ENCODE measurements around the gene PCYT2. TPM values are rescaled to one million over a fixed set of nuclear protein-coding genes. Genes with fewer than 3 reads are reported as not detected.

Gene PCYT2
- total and polyA plus RNA-seq, 2 donors (not counting 3 experiments of a cell fraction or from before 2014, with no cell fraction given), result 52.0 to 57.1 TPM

- Histone ChIP-seq H3K4me3 (replicated peaks in 1 of 3; ENCODE audit: insufficient read depth in 1 of 3, low read depth in 1 of 3, low read length in 3 of 3) (no peak within 1 kb of the TSS), H3K4me1 (ENCODE audit: control insufficient read depth, extremely low read depth, insufficient read depth, low read length) (no peaks in the 10 kb centered on the region), H2AFZ (ENCODE audit: low read depth, low read length) (no peak within 1 kb of the TSS), H4K20me1 (replicated peaks; ENCODE audit: control insufficient read depth, extremely low read depth, insufficient read depth, low read length) (no peaks in the 10 kb centered on the region), H3K27me3 (ENCODE audit: control insufficient read depth in 2 of 2, insufficient read depth in 2 of 2, low read length in 2 of 2) (peaks cover 0 to 5% of the 10 kb centered on the region in 2 experiments), H3K9me1 (replicated peaks; ENCODE audit: control insufficient read depth, extremely low read depth, insufficient read depth, low read length) (no peaks in the 10 kb centered on the region), H3K36me3 (ENCODE audit: control insufficient read depth in 2 of 2, extremely low read depth in 1 of 2, insufficient read depth in 2 of 2, low read length in 2 of 2) (no peaks in the 10 kb centered on the region), H3K9ac (replicated peaks; ENCODE audit: extremely low read depth, insufficient read depth, low read length) (no peak within 1 kb of the TSS), H3K27ac (ENCODE audit: insufficient read depth, low read depth, low read length) (no peak within 1 kb of the TSS), H3K4me2 (ENCODE audit: insufficient read depth, low read length) (no peak within 1 kb of the TSS), H3K9me3 (replicated peaks; ENCODE audit: control insufficient read depth, insufficient read depth, low read length) (no peaks in the 10 kb centered on the region), H3K79me2 (ENCODE audit: control insufficient read depth, insufficient read depth, low read length) (no peaks in the 10 kb centered on the region)
- TF ChIP-seq EZH2 (IDR thresholded peaks at IDR 0.05; ENCODE audit: borderline replicate concordance, low read depth, low read length, severe bottlenecking), result no peak
- TF ChIP-seq JUN (IDR thresholded peaks at IDR 0.05; ENCODE audit: borderline replicate concordance, insufficient read depth, insufficient read length, low read depth), result no peak
- no peak for TF ChIP-seq GATA2 (IDR thresholded peaks at IDR 0.05; ENCODE audit: insufficient read depth, insufficient read length, low read depth, low read length)
- no peak for TF ChIP-seq POLR2AphosphoS5 (IDR thresholded peaks at IDR 0.05; ENCODE audit: insufficient read depth, low read depth, low read length)
- no peak for TF ChIP-seq MAX (IDR thresholded peaks at IDR 0.05; ENCODE audit: insufficient read depth, insufficient read length)
- TF ChIP-seq FOS (IDR thresholded peaks at IDR 0.05; ENCODE audit: borderline replicate concordance, insufficient read depth, low read length), result no peak
- no peak for TF ChIP-seq CTCF (IDR thresholded peaks at IDR 0.05; ENCODE audit: extremely low read depth in 1 of 2, insufficient read depth in 1 of 2, low read depth in 1 of 2, low read length in 2 of 2)
- TF ChIP-seq POLR2A (IDR thresholded peaks at IDR 0.05; ENCODE audit: low read depth, low read length), result no peak
- TF ChIP-seq MYC (IDR thresholded peaks at IDR 0.05; ENCODE audit: low read depth, low read length), result no peak
- CTCF ChIA-PET, result interaction anchor here (4.2 kb wide), 1 partner anchor 12 kb away, joined by 33 read pairs; no protein-coding TSS in a partner anchor
- no TSS peak for BruUV-seq (replicated peaks)
- POLR2A ChIA-PET, result no interaction called here
- dilution Hi-C loops (cut with MboI; ENCODE audit: extremely low pct_ligation_motif_present, low sequenced_read_pairs) (no loop called here), intact Hi-C loops (cut with micrococcal nuclease) (no loop called here)
- no peak for FAIRE-seq
- DNase-seq (ENCODE audit: low read depth, low spot score), result no peak
Measured at GRCh38 chr17:81947189-81947588, 36.0 kb upstream of the PCYT2 start, which contains the start of gene MYADML2. MYADML2 (minus strand) TSS chr17:81947233; CDS start chr17:81941741, 5,492 bp downstream.

Measured in endothelial cell of umbilical vein (primary cell).